AG08395 (cell line): ENCODE results near the gene GFOD2.

Experiments used
- DNase-seq: peaks from one replicate; pipeline ENCODE4 v3.0.0; 2012; ENCODE audit warnings: mixed read lengths, low spot score

Gene GFOD2

DNA sequence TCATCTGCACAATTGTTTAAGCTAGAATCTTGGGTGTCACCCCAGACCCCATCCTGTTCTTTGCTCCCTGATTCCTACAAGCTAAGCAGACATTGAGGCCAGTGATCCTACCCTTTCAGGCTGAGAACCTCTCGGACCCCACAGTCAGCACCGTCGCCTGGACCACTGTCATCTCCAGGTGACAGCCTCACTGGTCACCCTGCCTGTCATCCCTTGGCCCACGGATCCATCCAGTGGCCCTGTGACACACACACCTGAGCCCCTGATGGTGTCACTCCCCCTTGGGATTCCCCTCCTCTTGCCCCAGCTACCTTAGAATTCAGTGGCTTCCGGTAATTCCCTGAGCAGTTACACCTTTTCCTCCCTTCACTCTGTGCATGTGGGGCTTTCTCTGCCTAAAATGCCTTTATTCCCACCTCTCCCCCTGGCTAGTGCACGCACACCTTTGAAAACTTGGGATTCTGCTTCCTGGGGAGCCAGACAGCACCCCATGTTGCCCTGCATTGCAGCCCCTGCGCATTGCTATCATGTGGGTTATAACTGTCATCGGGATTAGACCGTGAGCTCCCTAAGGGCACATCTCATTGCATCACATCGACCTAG is 49.5 kb downstream of the GFOD2 start:
- DNase-seq, result no peak

DNA sequence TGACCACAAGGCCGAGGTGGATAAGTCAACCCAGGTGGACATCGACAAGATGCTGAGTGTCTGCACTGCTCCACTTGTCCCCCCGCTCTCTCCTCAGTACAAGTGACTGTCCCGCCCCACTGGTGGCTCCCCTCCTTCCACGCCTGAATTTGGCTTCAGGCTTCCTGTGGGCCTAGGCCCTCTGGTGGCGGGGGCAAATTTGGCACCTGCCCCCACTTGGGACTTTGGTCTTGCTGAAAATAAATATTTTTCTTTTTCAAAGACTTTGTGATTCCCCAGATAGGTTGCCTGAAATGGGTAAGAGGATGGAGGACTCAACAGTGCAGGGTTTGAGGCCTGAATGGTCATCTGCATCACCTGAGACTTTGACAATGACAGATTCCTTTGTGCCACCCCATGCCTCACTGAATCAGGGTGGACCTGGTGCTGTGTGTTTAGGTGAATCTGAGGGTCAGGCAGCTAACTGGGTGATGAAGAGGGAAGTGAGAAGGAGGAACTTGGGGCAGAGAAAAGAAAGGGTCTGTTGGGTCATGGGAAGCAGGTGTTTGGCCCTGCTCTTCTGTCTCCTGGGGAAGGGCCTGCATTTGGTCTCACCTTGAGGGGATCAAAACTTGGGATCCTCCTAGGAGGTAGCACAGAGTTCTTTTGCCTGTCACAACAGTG is 50.5 kb downstream of the GFOD2 start:
- no peak for DNase-seq

DNA sequence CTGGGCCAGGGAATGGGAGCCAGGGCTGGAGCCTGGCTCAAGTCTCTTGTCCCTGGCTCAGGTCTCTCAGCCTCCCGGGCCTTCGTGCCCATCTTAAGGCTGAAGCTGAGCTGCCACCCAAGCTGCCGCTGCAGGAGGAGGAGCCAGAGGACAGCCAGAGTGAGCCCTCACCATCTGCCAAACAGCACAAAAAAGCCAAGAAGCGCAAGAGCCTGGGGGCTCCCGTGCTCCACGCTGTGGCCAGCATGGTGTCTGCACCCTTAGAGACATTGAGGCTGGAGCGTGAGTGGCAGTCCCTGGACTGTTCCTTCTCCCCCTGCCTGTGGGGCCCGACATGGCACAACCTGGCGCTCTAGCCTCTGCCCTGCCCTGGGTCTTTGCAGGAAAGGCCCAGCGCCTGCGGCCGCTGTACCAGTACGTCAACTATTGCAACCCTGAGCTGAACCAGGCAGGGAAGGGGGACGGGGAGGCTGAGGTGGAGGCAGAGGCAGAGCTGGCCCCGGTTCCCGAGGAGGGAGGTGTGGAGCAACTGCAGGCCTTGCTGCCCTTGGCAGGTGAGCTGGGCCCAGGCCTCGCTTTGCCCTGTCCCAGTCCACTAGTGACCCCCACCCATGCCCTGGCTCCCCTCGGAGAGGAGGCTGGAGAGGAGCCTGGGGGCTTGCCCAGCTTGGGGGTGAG is 51.2 kb downstream of the GFOD2 start:
- peak; percentile 97 for DNase-seq

DNA sequence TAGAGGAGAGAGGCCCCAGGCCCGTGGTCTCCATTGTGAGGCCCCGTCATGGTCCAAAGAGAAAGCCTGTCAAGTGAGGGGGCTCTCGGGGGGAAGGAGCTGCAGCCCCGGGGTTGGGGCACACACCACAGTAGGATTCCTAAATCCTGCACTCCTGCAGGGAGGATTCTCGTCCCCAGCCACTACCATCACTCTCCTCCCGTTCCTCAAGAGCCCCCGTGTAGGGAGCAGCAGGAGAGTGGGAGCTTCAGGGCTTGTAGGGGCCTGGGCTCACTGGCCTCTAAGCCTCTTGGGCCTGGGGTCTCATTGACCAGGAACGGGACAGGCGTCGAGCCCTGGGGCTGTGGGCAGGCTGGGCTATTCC is 51.7 kb downstream of the GFOD2 start:
- no peak for DNase-seq

DNA sequence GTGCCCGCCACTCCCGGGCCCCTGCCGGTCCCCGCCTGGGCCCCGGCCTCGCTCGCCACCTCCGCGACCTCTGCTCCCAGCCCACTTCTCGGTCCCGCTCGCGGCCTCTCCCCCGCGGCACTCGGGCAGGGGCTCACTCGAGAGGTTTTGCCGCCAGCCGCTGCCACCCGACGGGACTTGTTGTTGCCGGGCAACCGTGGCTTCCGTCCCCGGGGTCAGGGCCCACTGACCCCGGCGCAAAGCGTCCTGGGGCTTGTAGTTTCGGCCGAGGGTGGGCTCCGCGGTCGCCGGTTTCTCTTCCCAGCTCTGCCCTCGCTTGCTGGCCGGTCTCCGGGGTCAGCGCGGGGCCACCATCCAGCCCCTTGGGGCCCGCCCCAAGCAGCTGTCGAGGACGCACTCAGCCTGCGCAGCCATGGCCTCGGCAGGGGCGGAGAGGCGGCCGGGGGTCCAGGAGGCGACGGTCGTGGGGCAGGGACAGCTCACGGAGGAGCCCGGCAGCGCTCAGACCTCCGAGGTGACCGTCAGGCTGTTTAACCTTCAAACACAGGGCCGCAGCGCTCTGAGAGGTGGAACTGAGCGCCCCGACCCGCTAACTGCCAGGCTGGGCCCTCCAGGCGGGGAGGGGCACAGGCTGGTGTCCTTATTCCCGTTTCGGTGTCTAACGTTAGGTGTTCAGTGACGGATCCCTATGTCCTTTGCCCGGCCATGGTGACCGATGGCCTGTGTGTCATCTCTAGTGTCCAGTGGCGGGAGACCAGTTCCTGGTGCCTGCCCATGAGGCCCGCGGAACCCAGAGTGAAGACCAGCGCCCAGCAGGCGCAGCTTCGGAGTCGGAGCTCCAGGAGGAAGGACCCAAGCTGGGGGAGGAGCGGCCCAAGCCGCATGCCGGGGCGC is 52.3 kb downstream of the GFOD2 start, which contains the start of the genes C16orf86 and ENKD1:
Gene C16orf86 (plus strand): TSS at position 256 of the 894 bp plus-strand sequence. CDS start 157 bp downstream, at position 413.
Gene ENKD1 (minus strand): TSS at position 192 of the 894 bp plus-strand sequence. CDS start 308 bp downstream, outside the sequence.
- DNase-seq, result peak; percentile 89

DNA sequence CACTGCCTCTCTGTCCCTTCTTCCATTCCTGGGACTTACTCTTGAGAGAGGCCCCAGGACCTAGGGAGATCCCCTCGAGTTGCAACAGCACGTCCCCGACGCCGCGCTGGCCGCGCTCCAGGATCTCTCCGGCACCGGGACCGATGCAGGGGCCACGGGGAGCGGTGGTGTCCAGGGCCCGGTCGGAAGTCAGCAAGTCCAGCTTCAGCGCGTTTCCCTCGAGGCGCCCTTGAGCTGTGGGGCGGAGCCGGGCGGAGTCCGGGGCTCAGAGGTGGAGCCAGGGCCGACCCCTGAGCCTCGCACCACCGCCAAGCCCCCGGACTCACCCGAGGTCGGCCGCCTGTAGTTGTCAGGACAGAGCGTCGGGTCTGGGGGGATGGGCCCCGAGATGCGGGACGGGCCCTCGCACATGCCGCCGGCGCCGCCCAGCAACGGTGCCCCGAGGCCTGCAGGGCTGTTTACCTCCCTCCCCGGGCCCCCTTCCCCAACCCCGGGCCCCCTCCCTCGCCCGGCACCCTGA is 53.0 kb downstream of the GFOD2 start:
- peak; percentile 15 for DNase-seq

DNA sequence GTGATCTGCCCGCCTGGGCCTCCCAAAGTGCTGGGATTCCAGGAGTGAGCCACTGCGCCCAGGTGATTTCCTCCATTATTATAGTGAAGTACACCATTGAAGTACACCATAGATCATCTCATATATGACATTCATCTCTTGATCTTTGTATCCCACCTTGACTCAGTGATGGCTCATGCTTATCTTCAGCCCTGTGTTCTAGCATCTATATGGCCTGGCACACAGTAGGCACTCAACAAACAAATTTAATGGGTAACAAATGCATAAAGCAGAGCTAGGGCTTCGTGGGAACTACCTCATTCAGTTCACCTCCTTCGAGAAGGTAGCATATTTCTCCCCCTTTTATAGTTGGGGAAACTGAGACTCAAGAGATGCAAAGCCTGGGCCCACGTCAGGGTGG is 53.5 kb downstream of the GFOD2 start:
- DNase-seq, result no peak

DNA sequence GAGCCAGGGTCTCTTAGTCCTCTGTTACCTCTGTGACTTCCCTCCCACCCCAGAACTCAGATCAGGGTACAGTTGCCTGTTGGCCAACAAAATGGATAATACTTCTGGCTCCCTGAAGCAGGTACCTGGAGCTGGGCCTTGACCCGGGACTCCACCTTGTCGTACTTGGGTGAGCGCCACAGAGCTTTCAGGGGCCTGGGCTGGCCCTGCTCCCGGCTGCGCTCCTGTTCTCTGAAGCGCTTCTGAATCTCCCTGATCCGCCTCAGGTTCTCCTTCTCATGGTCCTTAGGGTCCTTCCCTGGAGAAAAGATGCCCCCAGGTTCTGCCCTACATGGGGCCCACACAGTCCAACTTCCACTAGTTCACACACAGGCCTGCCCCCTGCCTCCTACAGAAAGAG is 54.2 kb downstream of the GFOD2 start:
- DNase-seq, result no peak

DNA sequence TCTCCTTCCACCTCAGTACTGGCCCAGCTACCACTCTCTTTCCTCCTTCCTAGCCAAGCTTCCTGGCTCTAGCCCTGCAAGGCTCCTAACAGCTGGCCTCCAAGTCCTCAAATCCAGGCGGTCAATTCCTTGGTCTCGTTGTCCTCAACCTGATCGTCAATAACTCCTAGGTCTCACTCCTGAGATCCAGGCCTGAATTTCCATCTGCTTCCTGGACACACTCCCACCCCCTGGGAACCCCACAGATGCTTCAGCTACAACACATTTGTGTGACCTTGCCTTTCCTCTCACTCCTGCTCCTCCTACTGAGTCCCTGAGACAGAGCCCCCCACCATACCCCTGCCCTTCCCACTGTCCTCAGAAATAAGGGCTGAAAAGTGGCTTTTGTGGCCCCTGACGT is 54.9 kb downstream of the GFOD2 start:
- DNase-seq, result no peak

DNA sequence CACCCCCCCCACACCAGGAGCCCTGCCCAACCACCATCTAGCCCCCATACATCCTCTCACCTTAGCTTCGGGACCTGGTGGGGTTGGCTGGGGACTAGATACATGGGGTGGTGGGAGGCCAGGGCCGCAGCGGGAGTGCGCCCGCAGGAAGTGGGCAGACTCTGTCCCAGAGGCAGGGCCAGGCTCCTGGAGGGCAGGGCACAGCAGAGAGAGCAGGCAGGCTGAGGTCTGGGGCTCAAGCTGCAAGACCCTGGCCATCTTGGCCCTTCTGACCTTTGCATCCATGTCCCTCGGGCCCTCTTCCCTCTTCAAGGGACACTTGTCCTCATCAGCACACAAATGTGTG is 55.3 kb downstream of the GFOD2 start:
- no peak for DNase-seq

DNA sequence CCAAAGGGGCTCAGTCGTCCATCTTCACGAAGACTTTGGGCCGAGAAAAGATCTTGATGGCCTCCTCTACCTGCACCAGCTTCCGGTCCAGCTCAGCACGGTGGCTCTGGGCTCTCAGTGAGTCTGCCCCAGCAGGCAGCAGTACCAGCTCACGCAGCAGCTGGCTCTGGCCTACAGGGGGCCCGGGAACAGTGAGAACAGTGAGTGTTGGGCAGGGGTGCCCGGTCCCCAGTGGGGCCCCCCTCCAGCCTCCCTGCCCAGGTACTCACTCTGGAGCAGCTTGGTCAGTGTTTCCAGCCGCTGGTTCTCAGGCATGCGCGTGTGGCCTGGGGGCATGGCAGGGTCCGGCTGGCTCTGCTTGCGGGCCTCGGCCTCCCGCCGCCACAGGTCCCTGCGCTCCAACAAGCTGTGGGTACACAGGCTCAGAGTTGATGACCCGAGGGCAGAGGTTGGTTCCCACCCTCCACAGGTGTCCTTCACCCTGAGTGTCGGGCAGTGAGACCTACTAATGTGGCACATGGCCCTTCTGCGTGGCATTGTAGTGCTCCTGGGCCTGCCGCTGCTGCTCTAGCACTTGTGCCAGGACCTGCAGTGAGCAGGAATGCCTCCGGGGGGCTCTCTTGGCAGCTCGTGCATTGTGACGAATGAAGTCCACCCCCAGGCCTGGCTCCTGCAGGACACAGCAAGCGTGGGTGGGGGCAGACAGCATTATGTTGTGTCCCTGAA is 55.8 kb downstream of the GFOD2 start:
- no peak for DNase-seq

DNA sequence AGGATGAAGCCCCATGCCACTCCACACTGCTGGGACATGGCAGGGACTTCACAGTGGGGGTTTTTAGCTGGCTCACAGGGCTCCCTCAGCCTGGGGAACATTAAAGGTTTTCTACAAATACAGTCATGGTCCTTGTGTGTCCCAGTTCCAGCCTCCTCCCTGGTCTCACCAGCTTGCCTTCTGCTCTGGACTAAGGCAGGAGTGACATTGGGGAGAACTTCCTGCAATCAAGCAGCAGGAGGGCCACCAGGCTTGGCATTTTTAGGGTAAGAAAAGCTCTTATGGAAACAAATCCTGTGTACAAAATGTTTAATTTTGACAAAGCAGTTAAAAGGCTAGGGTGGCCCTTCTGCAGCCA is 56.5 kb downstream of the GFOD2 start:
- no peak for DNase-seq

DNA sequence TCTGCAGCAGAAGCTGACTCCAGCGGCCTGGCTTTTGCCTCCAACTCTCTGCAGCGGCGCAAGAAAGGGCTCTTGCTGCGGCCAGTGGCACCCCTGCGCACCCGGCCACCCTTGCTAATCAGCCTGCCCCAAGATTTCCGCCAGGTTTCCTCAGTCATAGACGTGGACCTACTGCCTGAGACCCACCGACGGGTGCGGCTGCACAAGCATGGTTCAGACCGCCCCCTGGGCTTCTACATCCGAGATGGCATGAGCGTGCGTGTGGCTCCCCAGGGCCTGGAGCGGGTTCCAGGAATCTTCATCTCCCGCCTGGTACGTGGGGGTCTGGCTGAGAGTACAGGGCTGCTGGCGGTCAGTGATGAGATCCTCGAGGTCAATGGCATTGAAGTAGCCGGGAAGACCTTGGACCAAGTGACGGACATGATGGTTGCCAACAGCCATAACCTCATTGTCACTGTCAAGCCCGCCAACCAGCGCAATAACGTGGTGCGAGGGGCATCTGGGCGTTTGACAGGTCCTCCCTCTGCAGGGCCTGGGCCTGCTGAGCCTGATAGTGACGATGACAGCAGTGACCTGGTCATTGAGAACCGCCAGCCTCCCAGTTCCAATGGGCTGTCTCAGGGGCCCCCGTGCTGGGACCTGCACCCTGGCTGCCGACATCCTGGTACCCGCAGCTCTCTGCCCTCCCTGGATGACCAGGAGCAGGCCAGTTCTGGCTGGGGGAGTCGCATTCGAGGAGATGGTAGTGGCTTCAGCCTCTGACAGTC is 57.0 kb downstream of the GFOD2 start:
- DNase-seq, result no peak

DNA sequence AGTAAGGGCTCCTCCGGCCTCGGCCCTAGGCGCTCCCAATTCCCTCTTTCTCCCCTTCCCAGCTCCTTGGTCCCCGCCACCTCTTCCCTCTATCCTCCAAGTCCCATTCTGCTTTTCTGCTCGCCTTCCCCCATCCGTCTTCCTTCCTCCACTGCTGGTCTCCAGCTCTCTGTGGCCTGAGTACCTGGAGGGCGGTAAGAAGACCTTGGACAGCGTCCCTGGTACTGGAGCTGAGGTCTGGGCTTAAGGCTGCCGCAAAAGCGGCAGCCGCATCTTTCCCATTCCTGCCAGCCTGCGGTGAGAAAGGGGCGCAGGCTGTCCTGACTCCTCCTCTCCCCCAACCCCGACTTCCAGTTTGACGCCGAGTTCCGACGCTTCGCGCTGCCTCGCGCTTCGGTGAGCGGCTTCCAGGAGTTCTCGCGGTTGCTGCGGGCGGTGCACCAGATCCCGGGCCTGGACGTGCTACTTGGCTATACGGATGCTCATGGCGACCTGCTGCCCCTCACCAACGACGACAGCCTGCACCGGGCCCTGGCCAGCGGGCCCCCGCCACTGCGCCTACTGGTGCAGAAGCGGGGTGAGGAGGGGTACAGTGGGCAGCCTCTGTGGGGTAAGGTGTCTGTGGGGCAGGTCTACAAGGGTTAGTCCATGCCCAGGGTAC is 57.9 kb downstream of the GFOD2 start:
- no peak for DNase-seq

DNA sequence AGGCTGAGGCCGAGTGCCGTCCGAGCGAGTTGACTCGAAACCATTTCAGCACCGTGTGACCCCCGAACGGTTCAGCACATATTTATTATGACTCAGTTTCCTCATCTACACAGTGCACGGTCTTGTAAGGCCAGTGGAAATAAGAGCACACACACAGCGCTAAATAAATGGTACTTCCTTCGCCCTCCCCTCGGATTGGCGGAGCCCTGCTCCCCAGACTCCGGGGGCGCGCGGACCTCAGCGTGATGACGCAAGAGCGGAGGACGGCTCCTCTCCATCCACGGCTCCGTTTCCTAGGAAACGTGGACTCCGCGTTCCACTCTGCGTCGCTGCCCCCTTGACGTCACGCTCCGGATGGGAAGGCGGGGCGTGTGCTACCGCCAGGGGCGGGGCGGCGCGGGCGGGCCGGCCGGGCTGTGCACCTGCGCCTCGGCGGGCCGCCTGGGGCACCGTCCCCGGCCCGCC is 58.5 kb downstream of the GFOD2 start, which contains the start of gene PARD6A:
Gene PARD6A (plus strand): TSS at position 397 of the 465 bp plus-strand sequence. CDS start 79 bp downstream, outside the sequence.
- peak; percentile 99 for DNase-seq

DNA sequence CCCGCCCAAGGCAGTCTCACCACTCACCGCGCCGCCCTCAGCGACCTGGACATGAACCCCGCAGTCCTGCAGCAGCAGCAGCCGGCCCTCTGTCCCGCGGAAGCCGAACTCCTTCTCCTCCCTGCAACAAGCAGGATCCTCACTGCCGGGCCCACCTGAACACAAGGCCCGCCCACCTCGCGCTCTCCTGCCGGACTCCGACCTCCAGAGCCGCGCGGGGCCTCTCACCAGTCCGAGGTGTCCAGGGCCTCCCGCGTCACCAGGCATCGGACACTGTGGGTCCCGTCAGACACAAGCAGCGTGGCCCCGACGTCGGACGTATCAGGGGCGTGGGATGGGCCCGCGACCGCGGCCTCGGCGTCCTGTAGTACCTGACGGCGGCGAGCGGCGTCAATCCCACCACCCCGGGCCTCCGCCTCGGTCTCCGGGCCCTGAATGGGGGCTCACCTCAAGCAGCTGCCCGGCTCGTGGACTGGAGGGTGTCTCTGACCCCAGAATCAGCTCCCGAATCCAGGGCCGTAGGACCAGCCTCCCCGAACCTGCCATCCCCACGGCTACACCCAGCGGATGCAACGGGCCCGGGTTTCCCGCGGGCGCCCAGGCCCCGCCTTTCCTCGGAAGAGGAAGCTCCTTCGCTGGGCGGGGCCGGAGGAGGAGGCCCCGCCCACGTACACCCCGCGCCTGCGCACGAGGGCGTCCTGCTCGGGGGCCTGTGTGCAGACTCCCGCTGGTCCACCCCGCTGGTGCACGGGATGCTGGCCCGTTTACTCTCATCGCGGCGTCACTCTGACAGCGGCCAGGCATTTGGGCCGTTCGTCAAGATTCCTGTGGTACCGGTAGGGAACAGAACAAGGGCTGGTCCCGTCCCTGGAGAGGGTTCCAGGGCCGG is 59.2 kb downstream of the GFOD2 start, which contains the start of gene ACD:
Gene ACD (minus strand): TSS at position 586 of the 889 bp plus-strand sequence. CDS start 40 bp downstream, at position 546.
- DNase-seq, result peak; percentile 99

DNA sequence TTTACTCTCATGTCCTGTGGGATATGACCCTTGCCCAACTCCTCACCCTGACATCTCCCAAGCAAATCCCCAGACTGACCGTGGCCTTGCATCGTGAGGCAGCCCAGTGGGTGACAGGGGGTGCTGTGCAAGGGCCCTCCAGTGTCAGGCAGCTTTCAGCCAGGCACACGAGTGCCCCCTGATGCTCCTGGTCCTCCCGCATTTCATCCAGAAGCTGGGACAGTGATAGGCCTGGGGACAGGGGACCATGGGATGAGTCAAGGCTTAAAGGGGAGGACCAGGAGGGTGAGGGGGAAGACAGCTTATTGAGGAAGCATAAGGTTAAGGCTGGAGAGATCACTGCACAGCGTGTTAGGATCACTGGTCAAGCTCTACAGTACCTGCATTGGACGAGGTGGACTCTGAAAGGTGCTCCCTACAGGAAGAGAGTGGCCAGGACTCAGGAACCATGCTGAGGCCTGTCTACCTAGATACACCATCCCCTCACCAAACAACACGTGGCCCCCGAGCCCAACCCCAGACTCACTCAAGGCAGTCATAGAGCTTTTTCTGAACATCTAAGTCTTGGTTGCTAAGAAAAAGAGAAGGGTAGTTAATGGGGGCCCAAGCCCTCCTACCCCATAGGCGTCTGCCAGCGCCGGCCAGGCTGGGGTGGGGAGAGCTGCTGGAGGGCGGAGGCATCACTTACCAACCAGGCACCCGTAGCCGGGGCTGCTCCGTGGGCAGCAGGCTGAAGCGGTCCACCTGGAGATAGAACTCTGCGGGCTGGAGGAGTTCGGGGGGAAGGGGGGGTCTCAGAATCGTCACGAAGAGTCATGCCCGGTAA is 60.1 kb downstream of the GFOD2 start:
- no peak for DNase-seq
